Liver (tissue), 9 donors: ENCODE results near the gene DAB1. TPM values are rescaled to one million over a fixed set of nuclear protein-coding genes. Genes with fewer than 3 reads are reported as not detected.

Experiments used
- DNase-seq: peaks from one replicate; pipeline ENCODE4 v3.0.0-alpha.2; 2017; ENCODE audit warnings: low spot score
- H3K27ac ChIP-seq, 2 donors: one replicate each; pipeline ENCODE4 v1.7.0; 2013; ENCODE audit warnings: inconsistent platforms in 2 of 2, low read length in 2 of 2, control low read depth in 1 of 2, low read depth in 1 of 2, mild to moderate bottlenecking in 1 of 2
- H3K27me3 ChIP-seq, 4 donors: one replicate each; pipeline versions ENCODE4 v1.6.1 to v1.7.0; 2013; ENCODE audit warnings: low read length in 3 of 4, inconsistent platforms in 1 of 4, mild to moderate bottlenecking in 1 of 4, moderate library complexity in 1 of 4; ENCODE audit not compliant: control insufficient read depth in 4 of 4, insufficient read depth in 4 of 4
- H3K36me3 ChIP-seq, 4 donors: one replicate each; pipeline versions ENCODE4 v1.6.1 to v1.7.0; 2013; ENCODE audit warnings: low read length in 3 of 4, mild to moderate bottlenecking in 3 of 4, low read depth in 1 of 4, moderate library complexity in 1 of 4; ENCODE audit not compliant: control insufficient read depth in 4 of 4, insufficient read depth in 3 of 4
- H3K4me1 ChIP-seq, 4 donors: one replicate each; pipeline versions ENCODE4 v1.6.1 to v1.7.0; 2013; ENCODE audit warnings: low read length in 3 of 4, mild to moderate bottlenecking in 3 of 4, moderate library complexity in 1 of 4; ENCODE audit not compliant: control insufficient read depth in 4 of 4, insufficient read depth in 4 of 4
- H3K4me3 ChIP-seq, 3 donors: one replicate each; pipeline versions ENCODE4 v1.6.1 to v1.7.0; 2013; ENCODE audit warnings: low read length in 3 of 3, control low read depth in 1 of 3, low read depth in 1 of 3, mild to moderate bottlenecking in 1 of 3
- H3K9ac ChIP-seq, 2 donors: one replicate each; pipeline ENCODE4 v1.7.0; 2013; ENCODE audit warnings: low read length in 2 of 2, mild to moderate bottlenecking in 2 of 2, moderate library complexity in 2 of 2, control low read depth in 1 of 2, low read depth in 1 of 2
- H3K9me3 ChIP-seq, 4 donors: one replicate each; pipeline versions ENCODE4 v1.6.1 to v1.7.0; 2013; ENCODE audit warnings: low read length in 3 of 4; ENCODE audit not compliant: control insufficient read depth in 4 of 4
- EGR1 ChIP-seq, 2 donors: IDR thresholded peaks; 2 replicates each; pipeline ENCODE4 v1.6.1; 2016 to 2018; ENCODE audit warnings: antibody characterized with exemption in 2 of 2, low read depth in 2 of 2
- FOXA1 ChIP-seq: IDR thresholded peaks from 2 replicates; pipeline ENCODE4 v1.6.1; 2016; ENCODE audit warnings: antibody characterized with exemption
- FOXA2 ChIP-seq: IDR thresholded peaks from 2 replicates; pipeline ENCODE4 v1.6.1; 2016; ENCODE audit warnings: antibody characterized with exemption
- GABPA ChIP-seq, 2 donors: IDR thresholded peaks in 1 of 2; conservative IDR thresholded peaks in 1 of 2; 2 replicates each; pipeline ENCODE4 v1.6.1; 2016; ENCODE audit warnings: antibody characterized with exemption in 2 of 2, mild to moderate bottlenecking in 1 of 2, moderate library complexity in 1 of 2
- JUND ChIP-seq, 2 donors: IDR thresholded peaks; 2 replicates each; pipeline ENCODE4 v1.6.1; 2016; ENCODE audit warnings: antibody characterized with exemption in 2 of 2
- MAX ChIP-seq: IDR thresholded peaks from 2 replicates; pipeline ENCODE4 v1.6.1; 2016; ENCODE audit warnings: antibody characterized with exemption
- NR2F2 ChIP-seq: IDR thresholded peaks from 2 replicates; pipeline ENCODE4 v1.6.1; 2016; ENCODE audit warnings: antibody characterized with exemption
- RAD21 ChIP-seq, 2 donors: IDR thresholded peaks; 2 replicates each; pipeline ENCODE4 v1.6.1; 2016; ENCODE audit warnings: antibody characterized with exemption in 2 of 2, mild to moderate bottlenecking in 2 of 2
- RXRA ChIP-seq, 2 donors: IDR thresholded peaks; 2 replicates each; pipeline ENCODE4 v1.6.1; 2017 to 2018; ENCODE audit warnings: antibody characterized with exemption in 2 of 2, mild to moderate bottlenecking in 1 of 2
- SP1 ChIP-seq: IDR thresholded peaks from 2 replicates; pipeline ENCODE4 v1.6.1; 2018; ENCODE audit warnings: antibody characterized with exemption, mild to moderate bottlenecking
- YY1 ChIP-seq: IDR thresholded peaks from 2 replicates; pipeline ENCODE4 v1.6.1; 2016; ENCODE audit warnings: antibody characterized with exemption, mild to moderate bottlenecking
- WGBS: extraction: QIAGEN DNeasy Blood & Tissue Kit; methylation state at CpG from one replicate; pipeline ENCODE4 v1.1.7; 2013; 5-methylcytosine and 5-hydroxymethylcytosine counted together
- polyA plus RNA-seq, 2 donors: library from polyadenylated mRNA; stranded (reverse) in 1 of 2; unstranded in 1 of 2; fragments of 200-250 nt in 1 of 2; fragments of >200 nt in 1 of 2; fragmentation: Nextera tagmentation in 1 of 2; extraction: Ambion mirVana in 1 of 2; gene quantifications; one replicate each; pipeline versions ENCODE4 v1.2.1 to v1.2.3, GENCODE V29; 2013 to 2015
- total RNA-seq, 2 donors: library from RNA; depleted of rRNA; stranded (reverse); fragments of >200 nt; gene quantifications; one replicate each; pipeline ENCODE4 v1.2.3, GENCODE V29; 2014
- TF ChIP-seq, protein P1 (sequence below): fragments of 150-350 bp; IDR thresholded peaks from 2 replicates; pipeline ENCODE4 v1.5.1; 2017; ENCODE audit warnings: improper control_type of control experiment, low read depth, low read length; ENCODE audit not compliant: missing input control
- TF ChIP-seq, protein P2 (sequence below): IDR thresholded peaks from 2 replicates; pipeline ENCODE4 v1.6.1; 2016; ENCODE audit warnings: antibody characterized with exemption, mild to moderate bottlenecking
- TF ChIP-seq, protein P3 (sequence below): IDR thresholded peaks from 2 replicates; pipeline ENCODE4 v1.6.1; 2016; ENCODE audit warnings: antibody characterized with exemption
- TF ChIP-seq, protein P4 (sequence below): IDR thresholded peaks from 2 replicates; pipeline ENCODE4 v1.6.1; 2016; ENCODE audit warnings: antibody characterized with exemption
- donor health status: healthy.
- donor health status: healthy.
- donor health status: healthy.
- donor health status: healthy.
- donor health status: healthy.

Gene DAB1
- total and polyA plus RNA-seq, 4 donors, result 0.54 to 1.7 (median 1.2) TPM

GRCh38 chr1:57294177-57294576 lies 129.7 kb downstream of the DAB1 start:
- no peak overlapping the region for H3K9ac ChIP-seq
- no peaks in the 10 kb centered on the region for H3K4me1 ChIP-seq
- no peak overlapping the region for H3K4me3 ChIP-seq
- TF ChIP-seq FOXA2 (no peak), JUND (IDR thresholded peaks at IDR 0.05) (no peak), YY1 (no peak), GABPA (IDR thresholded peaks at IDR 0.05 in 1 of 2, conservative IDR thresholded peaks at IDR 0.05 in 1 of 2) (no peak)
- TF ChIP-seq, protein P1, sequence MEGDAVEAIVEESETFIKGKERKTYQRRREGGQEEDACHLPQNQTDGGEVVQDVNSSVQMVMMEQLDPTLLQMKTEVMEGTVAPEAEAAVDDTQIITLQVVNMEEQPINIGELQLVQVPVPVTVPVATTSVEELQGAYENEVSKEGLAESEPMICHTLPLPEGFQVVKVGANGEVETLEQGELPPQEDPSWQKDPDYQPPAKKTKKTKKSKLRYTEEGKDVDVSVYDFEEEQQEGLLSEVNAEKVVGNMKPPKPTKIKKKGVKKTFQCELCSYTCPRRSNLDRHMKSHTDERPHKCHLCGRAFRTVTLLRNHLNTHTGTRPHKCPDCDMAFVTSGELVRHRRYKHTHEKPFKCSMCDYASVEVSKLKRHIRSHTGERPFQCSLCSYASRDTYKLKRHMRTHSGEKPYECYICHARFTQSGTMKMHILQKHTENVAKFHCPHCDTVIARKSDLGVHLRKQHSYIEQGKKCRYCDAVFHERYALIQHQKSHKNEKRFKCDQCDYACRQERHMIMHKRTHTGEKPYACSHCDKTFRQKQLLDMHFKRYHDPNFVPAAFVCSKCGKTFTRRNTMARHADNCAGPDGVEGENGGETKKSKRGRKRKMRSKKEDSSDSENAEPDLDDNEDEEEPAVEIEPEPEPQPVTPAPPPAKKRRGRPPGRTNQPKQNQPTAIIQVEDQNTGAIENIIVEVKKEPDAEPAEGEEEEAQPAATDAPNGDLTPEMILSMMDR, result no peak
- TF ChIP-seq, protein P2, sequence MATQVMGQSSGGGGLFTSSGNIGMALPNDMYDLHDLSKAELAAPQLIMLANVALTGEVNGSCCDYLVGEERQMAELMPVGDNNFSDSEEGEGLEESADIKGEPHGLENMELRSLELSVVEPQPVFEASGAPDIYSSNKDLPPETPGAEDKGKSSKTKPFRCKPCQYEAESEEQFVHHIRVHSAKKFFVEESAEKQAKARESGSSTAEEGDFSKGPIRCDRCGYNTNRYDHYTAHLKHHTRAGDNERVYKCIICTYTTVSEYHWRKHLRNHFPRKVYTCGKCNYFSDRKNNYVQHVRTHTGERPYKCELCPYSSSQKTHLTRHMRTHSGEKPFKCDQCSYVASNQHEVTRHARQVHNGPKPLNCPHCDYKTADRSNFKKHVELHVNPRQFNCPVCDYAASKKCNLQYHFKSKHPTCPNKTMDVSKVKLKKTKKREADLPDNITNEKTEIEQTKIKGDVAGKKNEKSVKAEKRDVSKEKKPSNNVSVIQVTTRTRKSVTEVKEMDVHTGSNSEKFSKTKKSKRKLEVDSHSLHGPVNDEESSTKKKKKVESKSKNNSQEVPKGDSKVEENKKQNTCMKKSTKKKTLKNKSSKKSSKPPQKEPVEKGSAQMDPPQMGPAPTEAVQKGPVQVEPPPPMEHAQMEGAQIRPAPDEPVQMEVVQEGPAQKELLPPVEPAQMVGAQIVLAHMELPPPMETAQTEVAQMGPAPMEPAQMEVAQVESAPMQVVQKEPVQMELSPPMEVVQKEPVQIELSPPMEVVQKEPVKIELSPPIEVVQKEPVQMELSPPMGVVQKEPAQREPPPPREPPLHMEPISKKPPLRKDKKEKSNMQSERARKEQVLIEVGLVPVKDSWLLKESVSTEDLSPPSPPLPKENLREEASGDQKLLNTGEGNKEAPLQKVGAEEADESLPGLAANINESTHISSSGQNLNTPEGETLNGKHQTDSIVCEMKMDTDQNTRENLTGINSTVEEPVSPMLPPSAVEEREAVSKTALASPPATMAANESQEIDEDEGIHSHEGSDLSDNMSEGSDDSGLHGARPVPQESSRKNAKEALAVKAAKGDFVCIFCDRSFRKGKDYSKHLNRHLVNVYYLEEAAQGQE, result no peak
- TF ChIP-seq, protein P3, sequence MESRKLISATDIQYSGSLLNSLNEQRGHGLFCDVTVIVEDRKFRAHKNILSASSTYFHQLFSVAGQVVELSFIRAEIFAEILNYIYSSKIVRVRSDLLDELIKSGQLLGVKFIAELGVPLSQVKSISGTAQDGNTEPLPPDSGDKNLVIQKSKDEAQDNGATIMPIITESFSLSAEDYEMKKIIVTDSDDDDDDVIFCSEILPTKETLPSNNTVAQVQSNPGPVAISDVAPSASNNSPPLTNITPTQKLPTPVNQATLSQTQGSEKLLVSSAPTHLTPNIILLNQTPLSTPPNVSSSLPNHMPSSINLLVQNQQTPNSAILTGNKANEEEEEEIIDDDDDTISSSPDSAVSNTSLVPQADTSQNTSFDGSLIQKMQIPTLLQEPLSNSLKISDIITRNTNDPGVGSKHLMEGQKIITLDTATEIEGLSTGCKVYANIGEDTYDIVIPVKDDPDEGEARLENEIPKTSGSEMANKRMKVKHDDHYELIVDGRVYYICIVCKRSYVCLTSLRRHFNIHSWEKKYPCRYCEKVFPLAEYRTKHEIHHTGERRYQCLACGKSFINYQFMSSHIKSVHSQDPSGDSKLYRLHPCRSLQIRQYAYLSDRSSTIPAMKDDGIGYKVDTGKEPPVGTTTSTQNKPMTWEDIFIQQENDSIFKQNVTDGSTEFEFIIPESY, result no peak
- TF ChIP-seq, protein P4, sequence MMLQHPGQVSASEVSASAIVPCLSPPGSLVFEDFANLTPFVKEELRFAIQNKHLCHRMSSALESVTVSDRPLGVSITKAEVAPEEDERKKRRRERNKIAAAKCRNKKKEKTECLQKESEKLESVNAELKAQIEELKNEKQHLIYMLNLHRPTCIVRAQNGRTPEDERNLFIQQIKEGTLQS, result no peak
- no peaks in the 10 kb centered on the region for H3K36me3 ChIP-seq
- no peak for DNase-seq
- no peaks in the 10 kb centered on the region for H3K9me3 ChIP-seq
- no peak overlapping the region for H3K27ac ChIP-seq
- H3K27me3 ChIP-seq, result no peaks in the 10 kb centered on the region

- Histone ChIP-seq H3K27ac (no peak overlapping the region), H3K9ac (no peak overlapping the region), H3K4me1 (no peaks in the 10 kb centered on the region), H3K9me3 (no peaks in the 10 kb centered on the region), H3K4me3 (no peak overlapping the region), H3K36me3 (no peaks in the 10 kb centered on the region), H3K27me3 (no peaks in the 10 kb centered on the region)
- no peak for DNase-seq
- TF ChIP-seq, protein P1, result no peak
- TF ChIP-seq GABPA (IDR thresholded peaks at IDR 0.05 in 1 of 2, conservative IDR thresholded peaks at IDR 0.05 in 1 of 2) (no peak), YY1 (no peak), JUND (IDR thresholded peaks at IDR 0.05) (no peak), RXRA (IDR thresholded peaks at IDR 0.05) (no peak), SP1 (no peak), FOXA1 (no peak), FOXA2 (no peak), EGR1 (IDR thresholded peaks at IDR 0.05; ENCODE audit: low read depth in 2 of 2) (no peak), NR2F2 (no peak), MAX (no peak), RAD21 (IDR thresholded peaks at IDR 0.05) (no peak)
- 86% methylated on average over 3 of the region's 3 CpGs for WGBS
These were observed 130.6 kb downstream of the DAB1 start for GRCh38 chr1:57293214-57293613.
